Astrocyte of the spinal cord (primary cell): ENCODE results near the gene TREX2.
"Not testable (repeated sequence)": the region's sequence is repeated elsewhere in the genome, so short reads cannot be mapped to it uniquely, and the experiment has no call there.

Experiments
- DNase-seq: peaks from one replicate; pipeline ENCODE4 v3.0.0; 2011; ENCODE audit warnings: low read depth, low spot score
- H3K4me3 ChIP-seq: 2 replicates; pipeline ENCODE4 v1.5.1; 2011; ENCODE audit warnings: low read depth, mild to moderate bottlenecking, low read length, moderate library complexity
- in situ Hi-C: cut with HindIII; loops from 2 replicates; pipeline ENCODE4 v1.10.0; 2017; ENCODE audit warnings: low sequenced_read_pairs
- TF ChIP-seq, protein P1 (sequence below): IDR thresholded peaks from 2 replicates; pipeline ENCODE4 v1.5.1; 2012; ENCODE audit warnings: low read depth, mild to moderate bottlenecking, low read length, inconsistent platforms

Gene TREX2

DNA sequence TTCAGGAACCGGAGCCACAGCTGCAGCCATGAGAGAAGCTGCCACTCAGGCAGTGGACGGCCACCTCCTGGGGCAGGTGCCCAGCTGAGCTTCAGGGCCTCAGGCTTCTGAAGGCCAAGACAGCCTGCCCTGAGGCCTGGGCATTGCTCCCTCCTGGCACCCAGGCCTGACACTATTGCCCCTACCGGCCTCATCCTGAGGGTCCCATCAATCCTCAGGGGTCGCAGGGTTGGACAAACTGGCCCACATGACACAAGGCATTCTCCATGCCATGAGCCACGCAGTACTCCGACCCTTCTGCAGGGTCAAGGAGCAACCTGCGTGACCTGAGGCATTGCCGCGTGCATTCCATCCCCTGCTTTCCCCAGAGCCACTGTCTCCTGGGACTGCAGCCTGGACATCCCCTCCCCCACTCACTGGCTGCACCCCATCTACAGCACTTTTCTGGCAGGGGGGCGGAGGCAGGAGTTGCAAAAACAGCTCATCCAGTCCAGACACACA is 37.6 kb downstream of the TREX2 start:
- H3K4me3 ChIP-seq: no peak overlapping the region
- DNase-seq: no peak
- in situ Hi-C loops: no loop called here
- TF ChIP-seq, protein P1, sequence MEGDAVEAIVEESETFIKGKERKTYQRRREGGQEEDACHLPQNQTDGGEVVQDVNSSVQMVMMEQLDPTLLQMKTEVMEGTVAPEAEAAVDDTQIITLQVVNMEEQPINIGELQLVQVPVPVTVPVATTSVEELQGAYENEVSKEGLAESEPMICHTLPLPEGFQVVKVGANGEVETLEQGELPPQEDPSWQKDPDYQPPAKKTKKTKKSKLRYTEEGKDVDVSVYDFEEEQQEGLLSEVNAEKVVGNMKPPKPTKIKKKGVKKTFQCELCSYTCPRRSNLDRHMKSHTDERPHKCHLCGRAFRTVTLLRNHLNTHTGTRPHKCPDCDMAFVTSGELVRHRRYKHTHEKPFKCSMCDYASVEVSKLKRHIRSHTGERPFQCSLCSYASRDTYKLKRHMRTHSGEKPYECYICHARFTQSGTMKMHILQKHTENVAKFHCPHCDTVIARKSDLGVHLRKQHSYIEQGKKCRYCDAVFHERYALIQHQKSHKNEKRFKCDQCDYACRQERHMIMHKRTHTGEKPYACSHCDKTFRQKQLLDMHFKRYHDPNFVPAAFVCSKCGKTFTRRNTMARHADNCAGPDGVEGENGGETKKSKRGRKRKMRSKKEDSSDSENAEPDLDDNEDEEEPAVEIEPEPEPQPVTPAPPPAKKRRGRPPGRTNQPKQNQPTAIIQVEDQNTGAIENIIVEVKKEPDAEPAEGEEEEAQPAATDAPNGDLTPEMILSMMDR: no peak

DNA sequence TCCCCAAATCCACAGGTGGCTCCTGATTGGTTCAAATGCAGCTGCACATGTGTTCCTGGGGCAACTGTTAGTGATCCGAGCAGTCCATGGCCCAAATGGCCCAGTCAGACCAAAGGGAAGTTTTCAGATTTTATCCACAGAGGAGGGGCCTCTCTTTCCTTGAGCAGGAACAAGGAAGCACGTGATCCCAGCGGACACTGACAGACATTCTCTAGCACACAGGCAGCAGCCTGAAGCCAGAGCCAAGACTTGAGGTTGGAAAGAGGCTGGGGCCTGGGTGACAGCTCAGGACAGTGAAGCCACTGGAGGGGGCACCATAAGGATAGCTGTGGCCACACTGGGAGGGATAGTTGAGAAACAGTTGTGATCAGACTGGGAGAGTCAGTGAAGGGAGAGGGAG is 38.1 kb downstream of the TREX2 start:
- TF ChIP-seq, protein P1: no peak
- no peak overlapping the region for H3K4me3 ChIP-seq
- in situ Hi-C loops: no loop called here
- no peak for DNase-seq

DNA sequence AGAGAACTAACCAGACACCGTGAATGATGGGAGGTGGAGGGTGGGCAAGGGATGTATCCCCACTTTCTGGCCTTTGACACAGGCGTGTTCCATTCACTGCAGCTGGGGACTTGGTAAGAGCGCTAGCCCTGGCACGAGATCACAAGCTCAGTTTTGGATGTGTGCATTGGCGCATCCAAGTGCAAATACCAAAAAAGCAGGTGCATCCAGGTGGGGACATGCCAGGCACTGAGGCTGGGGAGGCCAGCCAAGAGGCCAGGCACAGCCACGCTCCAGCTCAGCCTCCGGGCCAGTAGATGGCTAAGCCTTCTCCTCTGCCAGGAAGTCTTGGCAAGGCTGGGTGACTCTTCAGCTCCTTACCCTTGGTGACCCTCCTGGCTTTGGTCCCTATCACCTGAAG is 39.0 kb downstream of the TREX2 start:
- in situ Hi-C loops: no loop called here
- TF ChIP-seq, protein P1: no peak
- no peak for DNase-seq
- H3K4me3 ChIP-seq: no peak overlapping the region

DNA sequence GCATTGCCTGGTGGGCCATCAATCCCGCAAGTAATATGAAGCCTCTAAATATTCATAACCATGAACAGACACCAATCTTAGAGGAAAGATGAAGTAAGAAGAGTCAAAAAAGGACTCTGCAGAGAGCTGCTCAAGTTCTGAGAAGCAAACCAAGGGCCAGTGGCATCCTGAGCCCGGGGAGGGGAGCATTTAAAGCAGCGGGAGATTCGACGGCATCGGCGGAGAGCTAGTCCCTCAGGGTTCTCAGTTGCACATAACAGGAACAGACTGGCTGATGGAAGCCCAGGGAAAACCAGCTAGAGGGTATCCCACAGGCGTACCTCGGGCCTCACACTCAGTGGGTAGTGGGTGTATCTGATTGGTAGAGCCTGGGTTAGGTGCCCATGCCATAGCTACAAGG is 39.8 kb downstream of the TREX2 start:
- in situ Hi-C loops: no loop called here
- DNase-seq: no peak
- TF ChIP-seq, protein P1: no peak
- no peak overlapping the region for H3K4me3 ChIP-seq

DNA sequence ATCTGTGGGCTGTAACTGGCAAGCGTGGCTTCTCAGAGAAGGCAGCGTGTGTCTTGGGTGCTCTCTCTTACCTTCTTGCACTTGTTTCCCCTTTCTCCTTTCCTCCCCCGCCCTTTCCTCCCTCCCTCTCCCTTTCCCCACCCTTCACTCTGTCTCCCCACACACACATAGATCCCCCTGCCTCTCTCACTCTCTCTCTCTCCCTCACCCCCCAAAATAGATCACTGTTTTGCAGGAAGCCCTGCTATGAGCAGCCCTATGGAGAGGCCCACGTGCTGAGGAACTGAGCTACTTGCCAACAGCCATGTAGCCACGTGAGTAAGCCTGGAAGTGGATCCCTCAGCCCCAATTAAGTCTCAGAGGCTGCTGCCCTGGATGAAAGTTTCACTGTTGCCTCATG is 40.4 kb downstream of the TREX2 start:
- no peak overlapping the region for H3K4me3 ChIP-seq
- in situ Hi-C loops: no loop called here
- no peak for DNase-seq
- TF ChIP-seq, protein P1: no peak

DNA sequence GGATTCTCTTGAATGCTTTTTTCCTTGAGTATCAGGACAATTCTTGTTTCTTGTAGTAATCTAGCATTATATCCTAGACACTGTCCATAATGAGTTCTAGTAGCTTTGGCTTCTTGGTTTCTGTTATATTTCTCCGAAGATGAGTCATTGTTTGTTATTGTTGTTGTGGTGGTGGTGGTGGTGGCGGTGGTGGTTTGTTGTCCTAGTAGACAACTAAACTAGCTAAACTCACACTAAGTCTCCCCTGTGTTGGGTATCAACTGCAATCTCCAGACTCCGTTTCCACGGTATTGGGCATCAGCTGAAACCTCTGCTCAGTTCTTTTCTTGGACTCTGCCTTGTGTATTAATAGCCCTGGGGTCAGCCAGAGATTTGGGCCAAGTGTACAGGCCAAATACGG is 41.5 kb downstream of the TREX2 start:
- H3K4me3 ChIP-seq, in situ Hi-C loops, DNase-seq: not testable (repeated sequence)

DNA sequence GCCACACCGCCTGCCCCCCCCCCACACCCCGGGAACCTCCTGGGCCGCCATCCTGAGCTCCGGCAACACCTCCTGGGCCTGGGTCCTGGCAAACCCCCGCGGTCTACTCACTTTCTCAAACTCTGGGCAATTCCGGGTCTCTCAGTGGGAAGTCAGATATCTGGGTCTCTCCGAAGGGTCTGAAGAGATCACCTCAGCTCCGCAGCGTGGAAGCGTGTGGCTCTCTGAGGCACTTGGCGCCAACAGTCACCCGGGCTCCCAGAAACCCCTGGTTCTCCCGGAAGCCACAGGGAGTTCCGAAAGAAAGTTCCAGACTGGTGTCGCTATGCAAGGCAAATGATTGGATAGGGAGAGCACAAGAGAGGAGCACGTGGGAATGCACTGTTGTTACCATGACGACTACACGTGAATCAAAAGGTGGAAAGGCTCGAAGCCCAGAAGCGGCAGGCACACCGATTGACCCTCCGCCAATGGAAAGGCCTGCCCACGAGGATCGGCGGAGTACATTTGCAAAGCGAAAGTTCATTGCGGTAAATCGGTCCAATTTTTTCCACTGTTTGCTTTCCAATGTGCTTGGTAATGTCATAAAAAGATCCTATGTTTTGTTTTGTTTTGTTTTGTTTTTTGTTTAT is 44.6 kb downstream of the TREX2 start, which contains the start of gene PNMA6E:
TSS of gene PNMA6E (minus strand) at position 218 of the 632 bp plus-strand sequence. CDS start 2,501 bp downstream, outside the sequence.
- no peak within 1 kb of the TSS for H3K4me3 ChIP-seq
- in situ Hi-C loops: no loop called here
- DNase-seq: no peak
- TF ChIP-seq, protein P1: no peak
